Liver (tissue), 3 donors: ENCODE data around the gene ADGRL2.

Experiments
- EGR1 ChIP-seq, 2 donors: IDR thresholded peaks; 2 replicates each; pipeline ENCODE4 v1.6.1; 2016 to 2018; ENCODE audit warnings: antibody characterized with exemption in 2 of 2, low read depth in 2 of 2
- FOXA1 ChIP-seq: IDR thresholded peaks from 2 replicates; pipeline ENCODE4 v1.6.1; 2016; ENCODE audit warnings: antibody characterized with exemption
- GABPA ChIP-seq, 2 donors: IDR thresholded peaks in 1 of 2; conservative IDR thresholded peaks in 1 of 2; 2 replicates each; pipeline ENCODE4 v1.6.1; 2016; ENCODE audit warnings: antibody characterized with exemption in 2 of 2, mild to moderate bottlenecking in 1 of 2, moderate library complexity in 1 of 2
- HNF4G ChIP-seq: IDR thresholded peaks from 2 replicates; pipeline ENCODE4 v1.6.1; 2016; ENCODE audit warnings: antibody characterized with exemption
- JUND ChIP-seq, 2 donors: IDR thresholded peaks; 2 replicates each; pipeline ENCODE4 v1.6.1; 2016; ENCODE audit warnings: antibody characterized with exemption in 2 of 2
- RAD21 ChIP-seq, 2 donors: IDR thresholded peaks; 2 replicates each; pipeline ENCODE4 v1.6.1; 2016; ENCODE audit warnings: antibody characterized with exemption in 2 of 2, mild to moderate bottlenecking in 2 of 2
- REST ChIP-seq: IDR thresholded peaks from 2 replicates; pipeline ENCODE4 v1.6.1; 2016; ENCODE audit warnings: antibody characterized with exemption, mild to moderate bottlenecking
- SP1 ChIP-seq: IDR thresholded peaks from 2 replicates; pipeline ENCODE4 v1.6.1; 2018; ENCODE audit warnings: antibody characterized with exemption, mild to moderate bottlenecking
- TAF1 ChIP-seq: conservative IDR thresholded peaks from 2 replicates; pipeline ENCODE4 v1.6.1; 2016; ENCODE audit warnings: antibody characterized with exemption, mild to moderate bottlenecking
- YY1 ChIP-seq: IDR thresholded peaks from 2 replicates; pipeline ENCODE4 v1.6.1; 2016; ENCODE audit warnings: antibody characterized with exemption, mild to moderate bottlenecking
- TF ChIP-seq, protein P1 (sequence below): fragments of 150-350 bp; IDR thresholded peaks from 2 replicates; pipeline ENCODE4 v1.5.1; 2017; ENCODE audit warnings: improper control_type of control experiment, low read depth, low read length; ENCODE audit not compliant: missing input control
- TF ChIP-seq, protein P2 (sequence below): IDR thresholded peaks from 2 replicates; pipeline ENCODE4 v1.6.1; 2016; ENCODE audit warnings: antibody characterized with exemption
- donor health status: healthy.
- donor health status: healthy.

- TF ChIP-seq, protein P1, sequence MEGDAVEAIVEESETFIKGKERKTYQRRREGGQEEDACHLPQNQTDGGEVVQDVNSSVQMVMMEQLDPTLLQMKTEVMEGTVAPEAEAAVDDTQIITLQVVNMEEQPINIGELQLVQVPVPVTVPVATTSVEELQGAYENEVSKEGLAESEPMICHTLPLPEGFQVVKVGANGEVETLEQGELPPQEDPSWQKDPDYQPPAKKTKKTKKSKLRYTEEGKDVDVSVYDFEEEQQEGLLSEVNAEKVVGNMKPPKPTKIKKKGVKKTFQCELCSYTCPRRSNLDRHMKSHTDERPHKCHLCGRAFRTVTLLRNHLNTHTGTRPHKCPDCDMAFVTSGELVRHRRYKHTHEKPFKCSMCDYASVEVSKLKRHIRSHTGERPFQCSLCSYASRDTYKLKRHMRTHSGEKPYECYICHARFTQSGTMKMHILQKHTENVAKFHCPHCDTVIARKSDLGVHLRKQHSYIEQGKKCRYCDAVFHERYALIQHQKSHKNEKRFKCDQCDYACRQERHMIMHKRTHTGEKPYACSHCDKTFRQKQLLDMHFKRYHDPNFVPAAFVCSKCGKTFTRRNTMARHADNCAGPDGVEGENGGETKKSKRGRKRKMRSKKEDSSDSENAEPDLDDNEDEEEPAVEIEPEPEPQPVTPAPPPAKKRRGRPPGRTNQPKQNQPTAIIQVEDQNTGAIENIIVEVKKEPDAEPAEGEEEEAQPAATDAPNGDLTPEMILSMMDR, result no peak
- TF ChIP-seq RAD21 (IDR thresholded peaks at IDR 0.05) (no peak), YY1 (no peak), FOXA1 (no peak), SP1 (no peak), TAF1 (no peak), GABPA (IDR thresholded peaks at IDR 0.05 in 1 of 2, conservative IDR thresholded peaks at IDR 0.05 in 1 of 2) (no peak), REST (no peak), EGR1 (IDR thresholded peaks at IDR 0.05; ENCODE audit: low read depth in 2 of 2) (no peak), JUND (IDR thresholded peaks at IDR 0.05) (no peak), HNF4G (no peak)
- TF ChIP-seq, protein P2, sequence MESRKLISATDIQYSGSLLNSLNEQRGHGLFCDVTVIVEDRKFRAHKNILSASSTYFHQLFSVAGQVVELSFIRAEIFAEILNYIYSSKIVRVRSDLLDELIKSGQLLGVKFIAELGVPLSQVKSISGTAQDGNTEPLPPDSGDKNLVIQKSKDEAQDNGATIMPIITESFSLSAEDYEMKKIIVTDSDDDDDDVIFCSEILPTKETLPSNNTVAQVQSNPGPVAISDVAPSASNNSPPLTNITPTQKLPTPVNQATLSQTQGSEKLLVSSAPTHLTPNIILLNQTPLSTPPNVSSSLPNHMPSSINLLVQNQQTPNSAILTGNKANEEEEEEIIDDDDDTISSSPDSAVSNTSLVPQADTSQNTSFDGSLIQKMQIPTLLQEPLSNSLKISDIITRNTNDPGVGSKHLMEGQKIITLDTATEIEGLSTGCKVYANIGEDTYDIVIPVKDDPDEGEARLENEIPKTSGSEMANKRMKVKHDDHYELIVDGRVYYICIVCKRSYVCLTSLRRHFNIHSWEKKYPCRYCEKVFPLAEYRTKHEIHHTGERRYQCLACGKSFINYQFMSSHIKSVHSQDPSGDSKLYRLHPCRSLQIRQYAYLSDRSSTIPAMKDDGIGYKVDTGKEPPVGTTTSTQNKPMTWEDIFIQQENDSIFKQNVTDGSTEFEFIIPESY, result no peak
Observed at GRCh38 chr1:81823082-81823481, 22.3 kb downstream of the ADGRL2 start.
